ENCODE data around the gene TNFSF18. TPM values are rescaled to one million over a fixed set of nuclear protein-coding genes. Genes with fewer than 3 reads are reported as not detected.

TNFSF18 gene
- total RNA-seq, 1 experiment from 2014 or later: not detected

DNA sequence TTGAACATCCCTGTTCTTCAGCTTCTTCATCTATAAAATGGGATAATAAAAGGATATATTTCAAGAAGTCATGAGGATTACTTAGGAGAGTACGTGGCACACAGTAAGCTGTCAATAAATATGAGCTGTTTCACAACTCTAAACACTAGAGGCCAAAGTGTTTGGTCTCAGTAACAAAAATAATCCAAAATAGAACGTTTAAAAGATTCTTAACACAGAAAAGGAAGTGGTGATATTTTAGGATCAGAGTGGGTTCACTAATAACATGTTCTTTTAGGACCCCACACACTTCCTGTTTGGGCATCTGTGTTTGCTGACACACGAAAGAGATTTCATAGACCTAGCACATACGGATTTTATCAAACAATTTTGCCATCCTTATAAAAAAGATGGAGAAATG, 32.9 kb downstream of the TNFSF18 start:
- ATAC-seq: no peak
- Histone ChIP-seq H3K36me3 (ENCODE audit: control insufficient read depth, insufficient read depth, low read length) (no peaks in the 10 kb centered on the region), H3K9me3 (ENCODE audit: control insufficient read depth, insufficient read depth, low read depth, low read length) (no peaks in the 10 kb centered on the region), H3K4me1 (ENCODE audit: control insufficient read depth, insufficient read depth, low read length) (no peaks in the 10 kb centered on the region), H3K27ac (ENCODE audit: low read length) (no peak overlapping the region), H3K27me3 (ENCODE audit: control insufficient read depth, insufficient read depth, low read length) (no peaks in the 10 kb centered on the region), H3K4me3 (ENCODE audit: low read depth in 2 of 2, low read length in 2 of 2) (no peak overlapping the region)
- intact Hi-C loops (cut with micrococcal nuclease; ENCODE audit: unreplicated experiment): no loop called here
- in situ Hi-C loops (cut with HindIII; ENCODE audit: low pct_unique_long_range_greater_than_20kb, low sequenced_read_pairs): no loop called here
- DNase-seq (ENCODE audit: low read depth, low spot score): no peak
- no TSS peak for BruUV-seq (replicated peaks)
- no peak for TF ChIP-seq SIN3A (IDR thresholded peaks at IDR 0.05; ENCODE audit: borderline replicate concordance, insufficient read depth, low read depth, low read length)
- TF ChIP-seq POLR2AphosphoS5 (IDR thresholded peaks at IDR 0.05; ENCODE audit: low read depth, low read length): no peak
- TF ChIP-seq TCF7L2 (IDR thresholded peaks at IDR 0.05; ENCODE audit: low read depth, low read length): no peak
- TF ChIP-seq, protein P1, sequence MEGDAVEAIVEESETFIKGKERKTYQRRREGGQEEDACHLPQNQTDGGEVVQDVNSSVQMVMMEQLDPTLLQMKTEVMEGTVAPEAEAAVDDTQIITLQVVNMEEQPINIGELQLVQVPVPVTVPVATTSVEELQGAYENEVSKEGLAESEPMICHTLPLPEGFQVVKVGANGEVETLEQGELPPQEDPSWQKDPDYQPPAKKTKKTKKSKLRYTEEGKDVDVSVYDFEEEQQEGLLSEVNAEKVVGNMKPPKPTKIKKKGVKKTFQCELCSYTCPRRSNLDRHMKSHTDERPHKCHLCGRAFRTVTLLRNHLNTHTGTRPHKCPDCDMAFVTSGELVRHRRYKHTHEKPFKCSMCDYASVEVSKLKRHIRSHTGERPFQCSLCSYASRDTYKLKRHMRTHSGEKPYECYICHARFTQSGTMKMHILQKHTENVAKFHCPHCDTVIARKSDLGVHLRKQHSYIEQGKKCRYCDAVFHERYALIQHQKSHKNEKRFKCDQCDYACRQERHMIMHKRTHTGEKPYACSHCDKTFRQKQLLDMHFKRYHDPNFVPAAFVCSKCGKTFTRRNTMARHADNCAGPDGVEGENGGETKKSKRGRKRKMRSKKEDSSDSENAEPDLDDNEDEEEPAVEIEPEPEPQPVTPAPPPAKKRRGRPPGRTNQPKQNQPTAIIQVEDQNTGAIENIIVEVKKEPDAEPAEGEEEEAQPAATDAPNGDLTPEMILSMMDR (IDR thresholded peaks at IDR 0.05): no peak
- TF ChIP-seq, protein P2, sequence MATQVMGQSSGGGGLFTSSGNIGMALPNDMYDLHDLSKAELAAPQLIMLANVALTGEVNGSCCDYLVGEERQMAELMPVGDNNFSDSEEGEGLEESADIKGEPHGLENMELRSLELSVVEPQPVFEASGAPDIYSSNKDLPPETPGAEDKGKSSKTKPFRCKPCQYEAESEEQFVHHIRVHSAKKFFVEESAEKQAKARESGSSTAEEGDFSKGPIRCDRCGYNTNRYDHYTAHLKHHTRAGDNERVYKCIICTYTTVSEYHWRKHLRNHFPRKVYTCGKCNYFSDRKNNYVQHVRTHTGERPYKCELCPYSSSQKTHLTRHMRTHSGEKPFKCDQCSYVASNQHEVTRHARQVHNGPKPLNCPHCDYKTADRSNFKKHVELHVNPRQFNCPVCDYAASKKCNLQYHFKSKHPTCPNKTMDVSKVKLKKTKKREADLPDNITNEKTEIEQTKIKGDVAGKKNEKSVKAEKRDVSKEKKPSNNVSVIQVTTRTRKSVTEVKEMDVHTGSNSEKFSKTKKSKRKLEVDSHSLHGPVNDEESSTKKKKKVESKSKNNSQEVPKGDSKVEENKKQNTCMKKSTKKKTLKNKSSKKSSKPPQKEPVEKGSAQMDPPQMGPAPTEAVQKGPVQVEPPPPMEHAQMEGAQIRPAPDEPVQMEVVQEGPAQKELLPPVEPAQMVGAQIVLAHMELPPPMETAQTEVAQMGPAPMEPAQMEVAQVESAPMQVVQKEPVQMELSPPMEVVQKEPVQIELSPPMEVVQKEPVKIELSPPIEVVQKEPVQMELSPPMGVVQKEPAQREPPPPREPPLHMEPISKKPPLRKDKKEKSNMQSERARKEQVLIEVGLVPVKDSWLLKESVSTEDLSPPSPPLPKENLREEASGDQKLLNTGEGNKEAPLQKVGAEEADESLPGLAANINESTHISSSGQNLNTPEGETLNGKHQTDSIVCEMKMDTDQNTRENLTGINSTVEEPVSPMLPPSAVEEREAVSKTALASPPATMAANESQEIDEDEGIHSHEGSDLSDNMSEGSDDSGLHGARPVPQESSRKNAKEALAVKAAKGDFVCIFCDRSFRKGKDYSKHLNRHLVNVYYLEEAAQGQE (IDR thresholded peaks at IDR 0.05; ENCODE audit: insufficient read depth in 1 of 2, low read depth in 2 of 2, low read length in 1 of 2): no peak
- POLR2A ChIA-PET: no interaction called here
- CTCF ChIA-PET: no interaction called here

DNA sequence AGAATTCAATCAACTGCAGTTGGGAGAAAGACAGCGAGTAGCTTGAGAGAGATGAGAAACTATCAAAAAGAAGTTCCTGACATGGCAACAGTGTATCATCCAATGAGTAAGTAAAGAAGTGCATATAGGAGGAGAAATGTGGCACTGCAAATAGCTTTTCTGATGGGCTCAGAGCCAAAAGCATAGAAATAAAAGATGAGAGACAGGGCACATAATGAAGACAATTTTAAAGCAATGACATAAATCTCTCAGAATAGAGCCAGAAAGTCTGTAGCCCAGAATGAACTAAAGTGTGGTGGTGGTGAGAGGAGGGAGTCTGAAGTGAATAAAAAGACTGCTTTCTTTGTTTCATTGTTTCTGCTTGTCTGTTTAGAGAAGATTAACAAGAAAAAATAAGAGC, 34.3 kb downstream of the TNFSF18 start:
- Histone ChIP-seq H3K27me3 (ENCODE audit: control insufficient read depth, insufficient read depth, low read length) (no peaks in the 10 kb centered on the region), H3K36me3 (ENCODE audit: control insufficient read depth, insufficient read depth, low read length) (no peaks in the 10 kb centered on the region), H3K4me1 (ENCODE audit: control insufficient read depth, insufficient read depth, low read length) (no peaks in the 10 kb centered on the region), H3K4me3 (ENCODE audit: low read depth in 2 of 2, low read length in 2 of 2) (no peak overlapping the region), H3K27ac (ENCODE audit: low read length) (no peak overlapping the region), H3K9me3 (ENCODE audit: control insufficient read depth, insufficient read depth, low read depth, low read length) (no peaks in the 10 kb centered on the region)
- DNase-seq (ENCODE audit: low read depth, low spot score) (no peak), ATAC-seq (no peak)
- TF ChIP-seq, protein P2 (IDR thresholded peaks at IDR 0.05; ENCODE audit: insufficient read depth in 1 of 2, low read depth in 2 of 2, low read length in 1 of 2): no peak
- TF ChIP-seq TCF7L2 (IDR thresholded peaks at IDR 0.05; ENCODE audit: low read depth, low read length) (no peak), SIN3A (IDR thresholded peaks at IDR 0.05; ENCODE audit: borderline replicate concordance, insufficient read depth, low read depth, low read length) (no peak), POLR2AphosphoS5 (IDR thresholded peaks at IDR 0.05; ENCODE audit: low read depth, low read length) (no peak)
- TF ChIP-seq, protein P1 (IDR thresholded peaks at IDR 0.05): no peak
- POLR2A ChIA-PET: no interaction called here
- in situ Hi-C loops (cut with HindIII; ENCODE audit: low pct_unique_long_range_greater_than_20kb, low sequenced_read_pairs): no loop called here
- CTCF ChIA-PET: no interaction called here
- BruUV-seq (replicated peaks): no TSS peak
- intact Hi-C loops (cut with micrococcal nuclease; ENCODE audit: unreplicated experiment): no loop called here

Data from Panc1 (cell line).